H1 (cell line): ENCODE measurements around the gene XIRP1. TPM values are rescaled to one million over a fixed set of nuclear protein-coding genes. Genes with fewer than 3 reads are reported as not detected.
A peak's percentile ranks its signal among the peaks of the same experiment; 100 is the strongest.

Experiments
- BACH1 ChIP-seq: IDR thresholded peaks from 2 replicates; pipeline ENCODE4 v1.6.1; 2012; ENCODE audit warnings: low read length, improper control_type of control experiment
- CBX5 ChIP-seq: fragments of 300-800, 300-1000 bp; sonication (generic); IDR thresholded peaks from 2 replicates; pipeline ENCODE4 v1.7.1; 2016; ENCODE audit warnings: antibody characterized with exemption, low read length, low read depth
- CTCF ChIP-seq, 3 experiments: IDR thresholded peaks; 1 replicate in 2 of 3; 2 replicates in 1 of 3; pipeline versions ENCODE4 v1.5.1 to v1.6.1; 2011; ENCODE audit warnings: low read length in 3 of 3, mild to moderate bottlenecking in 3 of 3, inconsistent platforms in 2 of 3, low read depth in 1 of 3, moderate library complexity in 1 of 3; ENCODE audit not compliant: insufficient read depth in 1 of 3; ENCODE audit errors: control extremely low read depth in 1 of 3
- EGR1 ChIP-seq: IDR thresholded peaks from 2 replicates; pipeline ENCODE4 v1.6.1; 2011; ENCODE audit warnings: low read depth, low read length, borderline replicate concordance
- HDAC6 ChIP-seq: IDR thresholded peaks from one replicate; pipeline ENCODE4 v1.7.1; 2012; ENCODE audit warnings: low read depth, mild to moderate bottlenecking, inconsistent platforms, low read length, moderate library complexity
- YY1 ChIP-seq: IDR thresholded peaks from 2 replicates; pipeline ENCODE4 v1.6.1; 2011; ENCODE audit warnings: low read depth, mild to moderate bottlenecking, low read length
- polyA plus RNA-seq, 7 experiments: library from polyadenylated mRNA; depleted of rRNA in 3 of 7; stranded (reverse) in 5 of 7; unstranded in 2 of 7; fragments of >200 nt in 5 of 7; fragments of 200-250 nt in 2 of 7; gene quantifications; 1 replicate in 5 of 7; 2 replicates in 1 of 7; 4 replicates in 1 of 7; pipeline versions ENCODE4 v1.2.1 to v1.2.3, GENCODE V29; 2011 to 2013; ENCODE audit warnings: missing spikeins in 2 of 7, mixed read lengths in 2 of 7
- total RNA-seq: library from RNA; stranded (reverse); fragmentation: NEBNext Ultra II Directional; extraction: Animal tissue kit (Norgen Biotek cat#: 25700); gene quantifications from 2 replicates; pipeline ENCODE4 v1.2.1, GENCODE V29; 2021

XIRP1 gene
- total and polyA plus RNA-seq, 2 of the 8 experiments (the other 6 are each of a cell fraction or from before 2014, with no cell fraction given) = not detected

- TF ChIP-seq CTCF (IDR thresholded peaks at IDR 0.05; ENCODE audit: control extremely low read depth in 1 of 3, insufficient read depth in 1 of 3, low read depth in 1 of 3, low read length in 3 of 3) (peak; percentile 66 to 76 (median 67)), EGR1 (no peak), YY1 (no peak), BACH1 (no peak), HDAC6 (no peak), CBX5 (no peak)
Measured at GRCh38 chr3:39208463-39209055, 16.2 kb upstream of the XIRP1 start (continued).
